Astrocyte of the spinal cord (primary cell): ENCODE data around the gene NDUFV2.
"Not testable (repeated sequence)": the region's sequence is repeated elsewhere in the genome, so short reads cannot be mapped to it uniquely, and the experiment has no call there.

Source experiments
- DNase-seq: peaks from one replicate; pipeline ENCODE4 v3.0.0; 2011; ENCODE audit warnings: low read depth, low spot score
- H3K4me3 ChIP-seq: 2 replicates; pipeline ENCODE4 v1.5.1; 2011; ENCODE audit warnings: low read depth, mild to moderate bottlenecking, low read length, moderate library complexity
- CTCF ChIP-seq: IDR thresholded peaks from 2 replicates; pipeline ENCODE4 v1.5.1; 2012; ENCODE audit warnings: low read depth, mild to moderate bottlenecking, low read length, inconsistent platforms
- in situ Hi-C: cut with HindIII; loops from 2 replicates; pipeline ENCODE4 v1.10.0; 2017; ENCODE audit warnings: low sequenced_read_pairs

NDUFV2 gene

DNA sequence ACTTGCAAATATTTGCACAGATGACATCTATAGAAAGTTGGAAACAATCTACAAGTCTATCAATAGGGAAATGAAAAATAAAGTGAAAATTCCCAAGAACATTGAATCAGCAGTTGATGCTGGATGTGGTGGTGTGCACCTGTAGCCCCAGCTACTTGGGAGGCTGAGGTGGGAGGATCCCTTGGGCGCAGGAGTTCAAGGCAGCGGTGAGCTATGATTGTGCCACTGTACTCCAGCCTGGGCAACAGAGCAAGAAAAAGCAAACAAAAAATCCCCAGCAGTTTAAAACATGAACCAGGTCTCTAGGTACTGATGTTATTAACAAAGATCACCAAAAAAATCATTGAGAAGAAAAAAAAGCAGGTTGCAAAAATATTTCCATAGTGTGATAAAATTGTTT is 15.4 kb upstream of the NDUFV2 start:
- in situ Hi-C loops: no loop called here
- no peak overlapping the region for H3K4me3 ChIP-seq
- no peak for TF ChIP-seq CTCF

GRCh38 chr18:9088252-9088651 is 14.2 kb upstream of the NDUFV2 start:
- DNase-seq: no peak
- in situ Hi-C loops: no loop called here
- TF ChIP-seq CTCF: no peak
- H3K4me3 ChIP-seq: no peak overlapping the region

More for the DNA sequence above, 15.4 kb upstream of the NDUFV2 start:
- DNase-seq: no peak

DNA sequence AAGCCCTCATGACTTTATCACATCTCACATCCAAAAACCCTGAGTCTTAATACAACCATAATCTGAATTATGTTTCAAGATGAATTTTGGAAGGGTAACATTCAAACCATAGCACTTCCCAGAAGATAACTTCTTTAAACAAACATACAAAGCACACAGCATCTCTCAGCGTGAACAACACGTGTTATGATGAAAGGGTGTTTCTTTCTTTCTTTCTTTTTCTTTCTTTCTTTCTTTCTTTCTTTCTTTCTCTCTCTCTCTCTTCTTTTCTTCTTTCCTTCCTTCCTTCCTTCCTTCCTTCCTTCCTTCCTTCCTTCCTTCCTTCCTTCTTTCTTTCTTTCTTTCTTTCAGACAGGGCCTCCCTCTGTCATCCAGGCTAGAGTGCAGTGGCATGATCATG is 13.8 kb upstream of the NDUFV2 start:
- H3K4me3 ChIP-seq, DNase-seq, in situ Hi-C loops: not testable (repeated sequence)

GRCh38 chr18:9090578-9090977 is 11.9 kb upstream of the NDUFV2 start:
- TF ChIP-seq CTCF: no peak
- in situ Hi-C loops: no loop called here
- no peak overlapping the region for H3K4me3 ChIP-seq
- DNase-seq: no peak

GRCh38 chr18:9091066-9091476 is 11.4 kb upstream of the NDUFV2 start:
- H3K4me3 ChIP-seq: no peak overlapping the region
- no peak for TF ChIP-seq CTCF
- in situ Hi-C loops: no loop called here
- DNase-seq: no peak

DNA sequence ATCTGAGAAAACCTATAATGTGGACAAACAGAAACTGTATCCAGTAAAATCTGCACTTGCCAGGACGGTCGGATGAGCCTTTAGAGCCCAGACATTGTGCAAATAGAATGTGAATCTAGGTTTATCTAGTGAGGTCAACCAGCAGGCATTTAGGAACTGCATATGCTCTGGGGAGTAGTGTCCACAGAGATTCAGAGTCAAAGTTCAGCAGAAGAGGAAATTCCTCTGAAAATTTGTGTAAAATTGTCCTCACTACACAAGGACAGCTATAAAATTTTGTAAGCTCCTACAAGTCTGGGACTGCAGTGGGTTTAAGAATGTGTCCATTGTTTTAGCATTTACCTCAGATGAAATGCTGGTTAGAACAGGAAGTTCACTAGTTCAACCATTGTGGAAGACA is 9.8 kb upstream of the NDUFV2 start:
- H3K4me3 ChIP-seq: no peak overlapping the region
- in situ Hi-C loops: no loop called here
- no peak for DNase-seq
- TF ChIP-seq CTCF: no peak

GRCh38 chr18:9093109-9093508 is 9.4 kb upstream of the NDUFV2 start:
- H3K4me3 ChIP-seq, DNase-seq, in situ Hi-C loops: not testable (repeated sequence)
